ENCODE measurements around the gene PFAS.
"Not testable (repeated sequence)": the region's sequence is repeated elsewhere in the genome, so short reads cannot be mapped to it uniquely, and the experiment has no call there.

PFAS gene

DNA sequence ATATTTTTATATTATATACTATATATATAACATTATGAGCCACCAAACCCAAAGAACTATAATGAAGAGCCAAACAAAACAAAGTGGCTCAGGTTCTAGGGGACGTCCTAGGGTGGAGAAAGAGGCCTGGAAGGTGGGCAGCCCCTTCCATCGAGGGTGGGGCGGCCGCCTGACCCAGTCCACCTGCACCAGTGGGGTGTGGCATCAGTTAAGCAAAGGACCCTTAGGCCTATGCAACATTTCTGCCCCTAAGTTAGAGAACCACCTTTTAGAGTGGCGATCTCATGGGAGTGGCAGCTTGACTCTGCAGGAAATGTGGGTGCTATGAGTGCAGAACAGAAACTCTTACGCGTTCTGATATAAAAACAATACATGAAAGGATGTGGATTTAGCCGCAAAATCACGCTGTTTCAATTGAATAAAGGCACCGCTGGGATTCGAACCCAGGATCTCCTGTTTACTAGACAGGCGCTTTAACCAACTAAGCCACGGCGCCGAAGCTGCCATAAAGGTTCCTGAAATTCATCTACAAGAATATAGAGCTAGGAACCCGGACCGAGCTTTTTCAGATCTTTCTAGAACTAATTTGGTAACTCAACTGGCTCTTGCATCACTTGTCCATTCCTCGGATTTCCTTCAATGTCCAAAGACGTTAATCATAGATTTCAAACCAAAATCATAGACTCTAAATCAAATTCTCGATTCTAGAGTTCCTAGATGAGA is 23.1 kb upstream of the PFAS start:
- peak; percentile 89 for DNase-seq

DNA sequence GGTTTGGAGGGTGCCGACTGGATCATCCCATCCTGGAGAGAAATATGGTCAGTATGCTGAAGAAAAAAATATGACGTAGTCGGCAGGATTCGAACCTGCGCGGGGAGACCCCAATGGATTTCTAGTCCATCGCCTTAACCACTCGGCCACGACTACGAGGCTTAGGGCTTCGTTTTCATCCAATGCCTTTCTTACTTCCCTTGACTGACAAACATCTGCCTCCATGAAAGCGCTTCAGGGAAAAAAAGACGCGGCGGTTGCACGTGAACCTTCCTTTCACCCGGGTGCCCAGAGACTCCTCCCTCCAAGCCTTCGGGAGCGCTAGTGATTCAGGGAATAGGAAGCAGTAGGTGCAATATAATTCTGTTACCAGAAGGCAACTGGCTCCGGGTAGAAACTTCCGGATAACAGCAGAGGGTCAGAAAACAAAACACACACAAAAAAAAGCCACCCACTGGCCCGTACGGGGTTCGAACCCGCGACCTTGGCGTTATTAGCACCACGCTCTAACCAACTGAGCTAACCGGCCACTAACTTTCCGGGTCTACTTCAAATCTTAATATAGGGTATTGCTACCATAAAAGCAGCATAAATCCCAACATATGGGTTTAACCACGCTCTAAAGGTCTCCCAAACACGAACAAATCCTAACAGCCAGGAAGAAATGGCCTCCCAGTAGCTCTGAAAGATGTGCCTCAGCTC is 22.4 kb upstream of the PFAS start:
- peak; percentile 91 for DNase-seq

DNA sequence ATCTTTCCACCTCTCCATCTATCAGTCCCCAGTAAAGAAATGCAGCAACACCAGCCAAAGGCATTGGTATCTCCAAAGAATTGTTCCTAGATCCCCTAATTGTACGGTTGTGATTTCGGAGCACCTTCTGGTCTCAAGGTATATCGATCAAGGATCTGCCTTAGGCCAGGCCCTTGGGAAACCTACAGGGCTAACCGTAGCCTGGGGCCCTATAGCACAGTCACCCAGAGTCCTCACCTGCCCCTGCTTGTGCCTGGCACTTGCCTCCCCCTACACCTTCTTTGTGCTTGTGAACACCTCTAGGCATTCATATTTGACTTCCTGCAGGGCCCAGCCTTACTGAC is 21.9 kb upstream of the PFAS start:
- no peak for DNase-seq

DNA sequence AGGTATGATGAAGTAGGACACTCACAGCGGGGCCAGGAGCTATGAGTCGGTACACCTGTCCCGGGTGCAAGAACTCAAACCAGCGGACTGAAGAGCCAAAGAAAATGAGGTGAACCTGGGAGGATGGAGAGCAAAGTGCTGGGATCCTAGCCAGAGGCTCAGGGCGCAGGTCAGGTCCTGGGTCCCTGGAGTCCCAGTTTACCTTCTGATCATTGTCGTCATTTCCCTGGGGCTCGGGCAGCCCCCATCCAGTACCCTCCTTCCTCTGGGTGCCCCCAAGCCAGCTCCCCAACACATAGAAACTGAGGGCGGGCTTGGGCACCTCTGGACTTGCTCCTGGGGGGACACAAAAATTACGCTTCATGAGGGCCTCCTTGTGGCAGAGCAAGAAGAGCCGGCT is 17.4 kb upstream of the PFAS start:
- no peak for DNase-seq

DNA sequence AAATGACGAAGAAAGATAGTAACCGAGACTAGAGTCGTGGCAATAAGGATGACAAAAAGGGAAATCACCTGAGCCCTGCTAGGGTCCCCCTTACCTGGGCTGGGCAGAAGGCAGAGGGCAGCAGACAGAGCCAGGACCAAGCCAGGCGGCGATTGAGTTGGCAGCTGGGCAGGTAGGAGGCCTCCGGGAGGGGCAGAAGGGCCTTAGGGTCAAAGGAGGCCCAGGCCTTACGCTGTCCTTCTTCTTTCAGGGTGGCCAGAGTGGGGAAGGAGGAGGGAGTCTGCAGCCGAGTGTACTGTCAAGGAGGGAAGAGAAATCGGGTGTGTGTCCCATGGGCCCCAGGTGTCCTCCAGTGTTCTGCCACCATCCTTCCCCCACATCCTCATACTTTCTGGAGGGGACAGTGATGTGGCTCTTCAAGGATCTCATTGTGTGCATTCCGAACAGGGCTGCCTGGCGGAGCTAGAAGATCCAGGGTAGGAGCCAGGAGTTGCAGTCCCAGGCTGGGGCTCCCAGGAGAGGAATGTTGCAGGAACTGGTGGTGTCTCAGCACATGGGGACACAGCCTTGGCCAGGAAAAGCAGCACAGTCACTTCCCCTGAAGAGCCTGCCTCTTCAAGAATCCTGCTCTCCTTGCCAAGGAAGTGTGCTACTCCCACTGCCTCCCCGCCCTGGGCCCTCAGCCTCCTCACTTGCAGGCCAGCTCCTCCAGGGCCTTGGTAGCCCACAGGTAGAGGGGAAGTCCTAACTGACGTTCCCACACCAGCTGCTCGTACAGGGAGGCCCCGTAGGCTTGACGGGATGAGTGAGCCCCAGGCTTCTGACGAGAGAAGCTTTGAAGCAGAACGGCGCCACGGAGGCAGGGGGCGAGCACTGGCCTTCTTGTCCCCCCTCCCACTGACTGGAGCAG is 14.5 kb upstream of the PFAS start:
- DNase-seq = no peak

DNA sequence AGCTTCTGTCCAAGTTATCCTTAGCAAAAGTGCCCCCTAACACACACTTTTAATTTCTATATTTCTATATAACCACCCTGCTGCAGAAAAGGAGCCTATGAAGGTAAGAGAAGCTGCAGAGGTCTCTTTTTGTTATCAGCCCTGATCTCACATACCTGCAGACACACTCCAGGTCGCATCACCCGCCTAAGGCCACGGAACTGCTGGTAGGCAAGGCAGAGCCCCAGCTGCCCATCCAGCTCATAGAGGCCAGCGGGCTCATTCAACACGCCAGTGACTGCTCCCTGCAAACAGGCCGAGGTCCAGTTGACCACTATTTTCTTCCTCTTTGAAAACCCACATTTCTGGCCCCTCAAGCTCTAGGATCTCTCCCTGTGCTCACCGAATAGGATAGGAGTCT is 13.4 kb upstream of the PFAS start:
- DNase-seq = no peak

DNA sequence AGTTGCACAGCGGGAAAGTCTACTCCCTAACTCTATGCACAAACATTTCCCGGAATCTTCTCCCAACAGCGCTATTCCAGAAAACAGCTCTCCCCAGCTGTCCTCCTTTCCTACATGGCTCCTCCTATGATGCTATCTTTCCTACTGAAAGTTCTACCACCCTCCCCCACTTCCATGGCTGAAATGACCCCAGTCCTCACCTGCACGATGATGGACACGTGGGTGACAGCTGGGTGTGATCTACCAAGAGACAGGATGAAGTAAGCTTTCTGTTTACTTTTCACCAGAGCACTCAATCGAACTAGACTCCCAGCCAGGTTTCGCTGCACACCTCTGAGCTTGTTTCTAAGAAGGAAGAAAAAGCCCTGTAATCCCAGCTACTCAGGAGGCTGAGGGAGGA is 11.9 kb upstream of the PFAS start:
- DNase-seq = no peak

DNA sequence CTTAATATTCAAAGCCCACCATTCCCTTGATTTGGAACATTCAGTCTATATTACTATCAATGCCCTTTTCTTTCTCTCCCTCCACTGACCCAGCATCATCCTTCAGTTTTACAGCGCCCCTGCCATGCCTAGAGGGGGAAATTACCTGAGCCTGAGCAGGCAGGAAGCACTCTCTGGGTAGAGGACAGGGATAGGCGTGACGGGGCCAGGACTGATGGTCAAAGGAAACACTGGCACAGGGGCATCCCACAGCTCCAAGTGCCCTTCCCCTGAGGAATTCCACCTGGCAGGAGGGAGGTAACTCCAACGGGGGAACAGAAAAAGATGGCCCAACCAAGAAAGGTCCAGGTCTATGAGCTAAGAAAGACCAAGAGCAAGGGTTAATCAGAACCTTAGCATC is 11.2 kb upstream of the PFAS start:
- DNase-seq = no peak

DNA sequence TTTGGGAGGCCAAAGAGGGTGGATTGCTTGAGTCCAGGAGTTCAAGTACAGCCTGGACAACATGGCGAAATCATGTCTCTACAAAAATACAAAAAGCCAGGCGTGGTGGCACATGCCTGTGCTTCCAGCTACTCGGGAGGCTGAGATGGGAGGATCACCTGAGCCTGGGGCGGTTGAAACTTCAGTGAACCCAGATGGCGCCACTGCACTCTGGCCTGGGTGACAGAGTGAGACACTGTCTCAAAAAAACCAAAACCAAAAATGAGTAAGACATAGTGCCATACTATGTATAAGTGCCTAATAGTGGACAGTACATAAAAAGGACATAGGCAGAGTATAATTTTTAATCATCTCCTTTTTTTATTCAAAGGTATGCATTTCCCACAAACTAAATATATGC is 5.3 kb upstream of the PFAS start:
- peak; percentile 25 for DNase-seq

DNA sequence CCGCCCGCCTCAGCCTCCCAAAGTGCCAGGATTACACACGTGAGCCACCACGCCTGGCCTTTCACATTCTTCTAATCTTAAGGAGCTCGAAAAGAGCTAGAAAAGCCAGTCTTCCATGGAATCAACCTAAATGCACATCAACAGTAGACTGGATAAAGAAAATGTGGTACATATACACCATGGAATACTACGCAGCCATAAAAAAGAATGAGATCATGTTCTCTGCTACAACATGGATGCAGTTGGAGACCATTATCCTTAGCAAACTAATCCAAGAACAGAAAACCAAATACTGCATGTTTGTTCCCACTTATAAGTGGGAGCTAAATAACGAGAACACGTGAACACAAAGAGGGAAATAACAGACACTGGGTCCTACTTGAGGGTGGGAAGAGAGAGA is 4.3 kb upstream of the PFAS start:
- no peak for DNase-seq

DNA sequence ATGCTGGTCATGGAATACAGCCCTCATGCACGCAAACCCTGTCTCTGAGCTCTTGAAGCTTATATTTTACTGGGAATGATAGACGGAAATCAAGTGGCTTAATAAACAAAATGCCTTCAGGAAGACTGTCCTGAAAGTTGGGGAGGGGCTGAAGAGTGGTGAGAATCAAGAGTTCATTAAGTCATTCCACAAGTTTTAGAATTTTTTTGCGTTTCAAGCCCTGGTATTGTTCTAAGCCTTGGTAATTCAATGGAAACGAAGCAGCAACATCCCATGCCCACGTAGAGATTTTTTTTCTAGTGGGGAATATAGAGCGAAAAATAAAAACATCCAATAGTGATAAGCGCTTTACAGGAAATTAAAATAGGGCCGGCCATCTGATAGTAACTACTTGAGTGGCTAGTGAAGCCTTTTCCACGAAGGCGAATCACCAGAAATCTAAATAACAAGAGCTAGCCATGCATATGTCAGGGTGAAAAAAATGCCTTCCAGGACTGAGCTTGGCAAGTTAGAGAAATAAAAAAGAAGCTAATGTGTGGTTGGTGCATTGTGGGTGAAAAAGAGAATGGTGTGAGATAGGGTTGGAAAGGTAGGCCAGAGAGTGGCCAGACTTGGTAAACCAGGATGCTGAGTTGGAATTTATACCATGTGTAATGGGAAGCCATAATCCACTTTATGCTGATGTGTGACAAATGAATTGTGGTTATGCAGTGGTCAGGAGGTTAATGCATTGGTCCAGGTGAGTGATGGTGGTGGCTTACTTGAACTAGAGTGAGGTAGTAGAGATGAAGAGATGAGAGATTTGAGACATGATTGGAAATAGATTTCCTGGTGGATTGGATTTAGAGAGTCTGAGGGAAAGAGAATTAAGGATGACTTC is 772 bp downstream of the PFAS start:
- peak; percentile 58 for DNase-seq

DNA sequence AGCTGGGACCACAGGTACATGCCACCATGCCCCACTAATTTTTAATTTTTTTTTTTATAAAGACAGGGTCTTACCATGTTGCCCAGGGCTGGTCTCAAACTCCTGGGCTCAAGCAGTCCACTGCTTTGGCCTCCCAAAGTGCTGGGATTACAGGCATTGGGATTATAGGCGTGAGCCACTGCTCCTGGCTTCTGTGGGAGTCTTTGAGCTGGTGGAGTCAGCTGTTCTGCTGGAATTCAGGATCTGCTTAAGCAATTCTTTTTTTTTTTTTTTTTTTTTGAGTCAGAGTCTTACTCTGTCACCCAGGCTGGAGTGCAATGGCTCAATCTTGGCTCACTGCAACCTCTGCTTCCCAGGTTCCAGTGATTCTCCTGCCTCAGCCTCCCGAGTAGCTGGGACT is 2.3 kb downstream of the PFAS start:
- DNase-seq = not testable (repeated sequence)

DNA sequence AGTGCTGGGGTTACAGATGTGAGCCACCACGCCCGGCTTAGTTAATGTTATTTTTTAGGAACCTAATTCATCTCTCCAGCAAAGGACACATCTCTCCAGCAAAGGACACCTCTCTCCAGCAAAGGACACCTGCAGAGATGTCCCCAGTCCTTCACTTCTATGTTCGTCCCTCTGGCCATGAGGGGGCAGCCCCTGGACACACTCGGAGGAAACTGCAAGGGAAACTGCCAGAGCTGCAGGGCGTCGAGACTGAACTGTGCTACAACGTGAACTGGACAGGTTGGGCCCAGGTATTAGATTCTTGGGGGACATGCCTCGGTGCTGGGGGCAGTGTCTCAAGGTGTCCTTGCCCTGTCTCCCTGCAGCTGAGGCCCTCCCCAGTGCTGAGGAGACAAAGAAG is 4.7 kb downstream of the PFAS start:
- no peak for DNase-seq

DNA sequence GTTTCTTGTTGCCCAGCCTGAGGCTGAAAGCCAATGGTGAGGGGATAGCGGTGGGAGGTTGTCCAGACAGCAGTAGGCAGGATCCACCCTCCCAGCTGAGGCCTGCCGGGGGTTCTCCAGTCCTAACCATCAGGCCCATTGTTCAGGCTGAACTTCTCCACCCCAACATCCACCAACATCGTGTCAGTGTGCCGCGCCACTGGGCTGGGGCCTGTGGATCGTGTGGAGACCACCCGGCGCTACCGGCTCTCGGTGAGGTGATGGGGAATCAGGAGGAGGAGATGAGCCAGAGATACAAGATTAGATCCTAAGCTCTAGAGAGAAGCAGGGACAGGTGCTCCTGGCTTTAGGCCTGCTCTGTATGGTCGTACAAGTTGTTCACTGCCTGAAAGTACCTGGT is 5.8 kb downstream of the PFAS start:
- DNase-seq = no peak

DNA sequence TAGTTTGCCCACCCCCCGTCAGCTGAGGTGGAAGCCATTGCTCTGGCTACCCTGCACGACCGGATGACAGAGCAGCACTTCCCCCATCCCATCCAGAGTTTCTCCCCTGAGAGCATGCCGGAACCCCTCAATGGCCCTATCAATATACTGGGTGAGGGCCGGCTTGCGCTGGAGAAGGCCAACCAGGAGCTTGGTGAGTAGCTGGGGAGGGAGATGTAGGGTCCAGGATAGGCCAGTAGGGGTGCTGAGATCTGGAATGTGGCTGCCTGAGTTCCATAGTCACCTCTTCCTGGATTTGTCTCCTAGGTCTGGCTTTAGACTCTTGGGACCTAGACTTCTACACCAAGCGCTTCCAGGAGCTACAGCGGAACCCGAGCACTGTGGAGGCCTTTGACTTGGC is 6.4 kb downstream of the PFAS start:
- DNase-seq = no peak

DNA sequence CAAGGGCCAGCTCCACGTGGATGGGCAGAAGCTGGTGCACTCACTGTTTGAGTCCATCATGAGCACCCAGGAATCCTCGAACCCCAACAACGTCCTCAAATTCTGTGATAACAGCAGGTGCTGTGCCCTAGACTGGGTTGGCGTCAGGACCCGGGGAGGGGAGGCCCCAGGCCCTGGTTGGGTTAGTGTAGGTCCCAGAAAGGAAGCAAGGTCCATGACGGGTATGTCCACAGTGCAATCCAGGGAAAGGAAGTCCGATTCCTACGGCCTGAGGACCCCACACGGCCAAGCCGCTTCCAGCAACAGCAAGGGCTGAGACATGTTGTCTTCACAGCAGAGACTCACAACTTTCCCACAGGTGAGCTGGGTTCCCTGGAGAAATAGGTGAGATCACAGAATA is 7.2 kb downstream of the PFAS start:
- DNase-seq = no peak

DNA sequence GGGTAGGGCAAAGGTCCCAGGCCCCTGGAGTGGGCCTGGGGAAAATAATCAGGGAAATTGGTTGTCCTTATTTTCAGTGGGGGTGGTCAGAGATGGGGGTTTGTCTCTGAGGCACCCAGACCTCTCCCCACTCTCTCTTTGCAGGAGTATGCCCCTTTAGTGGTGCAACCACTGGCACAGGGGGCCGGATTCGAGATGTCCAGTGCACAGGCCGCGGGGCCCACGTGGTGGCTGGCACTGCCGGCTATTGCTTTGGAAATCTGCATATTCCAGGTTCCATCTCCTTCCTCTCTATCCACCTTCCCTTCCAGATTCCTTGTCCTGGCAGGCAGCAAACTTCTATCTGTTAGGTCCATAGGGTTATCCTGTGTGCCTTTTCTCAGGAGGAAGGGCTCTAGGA is 7.6 kb downstream of the PFAS start:
- DNase-seq = no peak

DNA sequence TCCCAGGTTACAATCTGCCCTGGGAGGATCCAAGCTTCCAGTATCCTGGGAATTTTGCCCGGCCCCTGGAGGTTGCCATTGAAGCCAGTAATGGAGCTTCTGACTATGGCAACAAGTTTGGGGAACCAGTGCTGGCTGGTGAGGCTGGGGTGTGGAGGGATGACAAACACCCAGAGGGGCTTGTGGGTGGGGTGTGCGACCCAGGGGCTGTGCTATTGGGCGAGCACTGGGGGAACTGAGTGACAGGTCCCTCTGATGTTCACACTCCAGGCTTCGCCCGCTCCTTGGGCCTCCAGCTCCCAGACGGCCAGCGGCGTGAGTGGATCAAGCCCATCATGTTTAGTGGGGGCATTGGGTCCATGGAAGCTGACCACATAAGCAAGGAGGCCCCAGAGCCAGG is 8.7 kb downstream of the PFAS start:
- no peak for DNase-seq

DNA sequence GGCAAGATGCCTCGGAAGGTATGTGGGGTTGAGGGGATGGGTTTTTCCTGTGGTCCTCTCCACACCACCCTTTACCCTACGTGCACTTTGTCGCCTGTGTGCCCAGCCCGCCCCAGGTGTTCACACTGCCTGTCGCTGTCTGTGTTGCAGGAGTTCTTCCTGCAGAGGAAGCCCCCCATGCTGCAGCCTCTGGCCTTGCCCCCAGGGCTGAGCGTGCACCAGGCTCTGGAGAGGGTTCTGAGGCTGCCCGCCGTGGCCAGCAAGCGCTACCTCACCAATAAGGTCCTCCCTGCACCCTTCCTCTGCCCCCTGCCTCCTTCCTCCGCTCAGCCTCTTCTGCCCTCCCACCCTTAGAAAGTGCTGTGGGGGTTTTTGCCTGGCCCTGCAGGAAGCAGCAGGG is 15.2 kb downstream of the PFAS start:
- no peak for DNase-seq

DNA sequence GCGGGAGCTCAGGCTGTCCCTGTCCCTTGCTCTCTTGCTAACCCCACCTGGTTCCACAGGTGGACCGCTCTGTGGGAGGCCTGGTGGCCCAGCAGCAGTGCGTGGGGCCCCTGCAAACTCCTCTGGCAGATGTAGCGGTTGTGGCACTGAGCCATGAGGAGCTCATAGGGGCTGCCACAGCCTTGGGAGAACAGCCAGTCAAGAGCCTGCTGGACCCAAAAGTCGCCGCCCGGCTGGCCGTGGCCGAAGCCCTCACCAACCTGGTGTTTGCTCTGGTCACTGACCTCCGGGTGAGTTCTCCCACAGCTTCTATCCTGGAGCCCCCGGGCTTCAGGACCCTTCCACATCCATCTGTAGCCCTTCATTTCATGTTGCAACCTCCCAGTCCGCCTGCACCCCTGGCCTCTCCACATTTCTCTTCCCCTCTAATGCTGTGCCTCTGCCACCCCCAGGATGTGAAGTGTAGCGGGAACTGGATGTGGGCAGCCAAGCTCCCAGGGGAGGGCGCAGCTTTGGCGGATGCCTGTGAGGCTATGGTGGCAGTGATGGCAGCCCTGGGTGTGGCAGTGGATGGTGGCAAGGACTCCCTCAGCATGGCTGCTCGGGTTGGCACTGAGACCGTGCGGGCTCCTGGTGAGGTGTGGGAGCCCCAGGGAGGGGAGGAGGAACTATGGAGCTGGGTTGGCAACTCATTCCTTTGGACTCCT is 15.9 kb downstream of the PFAS start:
- no peak for DNase-seq

DNA sequence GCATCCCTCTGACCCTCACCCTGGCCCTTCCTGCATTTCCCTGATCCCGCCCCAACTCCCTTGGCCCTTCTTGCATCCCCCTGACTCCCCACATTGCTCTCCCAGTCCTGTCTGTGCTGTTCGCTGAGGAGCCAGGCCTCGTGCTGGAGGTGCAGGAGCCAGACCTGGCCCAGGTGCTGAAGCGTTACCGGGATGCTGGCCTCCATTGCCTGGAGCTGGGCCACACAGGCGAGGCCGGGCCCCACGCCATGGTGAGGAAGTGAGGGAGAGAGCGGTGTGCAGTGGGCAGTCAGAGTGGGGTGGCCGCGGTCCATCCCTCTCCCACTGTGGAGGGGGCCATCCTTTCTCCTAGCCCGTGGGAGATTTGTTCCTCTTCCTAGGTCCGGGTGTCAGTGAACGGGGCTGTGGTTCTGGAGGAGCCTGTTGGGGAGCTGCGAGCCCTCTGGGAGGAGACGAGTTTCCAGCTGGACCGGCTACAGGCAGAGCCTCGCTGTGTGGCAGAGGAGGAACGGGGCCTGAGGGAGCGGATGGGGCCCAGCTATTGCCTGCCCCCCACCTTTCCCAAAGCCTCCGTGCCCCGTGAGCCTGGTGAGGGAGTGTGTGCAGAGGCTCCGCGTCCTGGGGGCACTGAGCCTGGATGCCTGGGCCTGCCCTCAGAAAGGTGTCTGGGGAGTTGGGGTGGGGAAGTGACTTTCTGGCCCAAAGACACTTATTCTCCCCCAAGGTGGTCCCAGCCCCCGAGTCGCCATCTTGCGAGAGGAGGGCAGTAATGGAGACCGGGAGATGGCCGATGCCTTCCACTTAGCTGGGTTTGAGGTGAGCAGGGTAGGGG is 17.8 kb downstream of the PFAS start:
- no peak for DNase-seq
